HG03280 (cell line): ENCODE results near the gene P4HTM.

Source experiments
- ATAC-seq: cut with Tn5 transposase; IDR thresholded peaks from one replicate; pipeline ENCODE4 v1.9.1; 2021; ENCODE audit warnings: mild to moderate bottlenecking, moderate library complexity; ENCODE audit not compliant: unreplicated experiment

The P4HTM gene

GRCh38 chr3:49022688-49023171 is 32.7 kb downstream of the P4HTM start:
- no peak for ATAC-seq

- no peak for ATAC-seq
Observed at GRCh38 chr3:49023775-49024174, 33.7 kb downstream of the P4HTM start.

DNA sequence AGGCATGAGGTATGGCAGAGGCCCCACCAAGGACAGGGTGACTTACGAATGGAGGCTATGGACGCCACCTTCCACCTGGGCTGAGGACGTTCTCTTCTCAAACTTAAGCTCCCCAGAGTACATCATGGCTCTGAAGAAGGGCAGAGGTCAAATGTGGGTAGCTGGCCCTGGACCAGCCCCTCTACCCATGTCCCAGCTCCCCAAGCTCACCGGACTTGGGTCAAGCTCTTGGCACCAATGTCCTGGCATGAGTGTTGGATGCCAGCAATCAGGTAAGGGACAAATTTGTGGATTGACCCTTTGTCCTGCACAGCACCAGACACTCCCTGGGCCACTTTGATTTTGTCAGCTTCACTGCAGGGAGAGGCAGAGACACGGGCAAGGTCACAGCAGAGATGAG is 34.4 kb downstream of the P4HTM start:
- no peak for ATAC-seq

DNA sequence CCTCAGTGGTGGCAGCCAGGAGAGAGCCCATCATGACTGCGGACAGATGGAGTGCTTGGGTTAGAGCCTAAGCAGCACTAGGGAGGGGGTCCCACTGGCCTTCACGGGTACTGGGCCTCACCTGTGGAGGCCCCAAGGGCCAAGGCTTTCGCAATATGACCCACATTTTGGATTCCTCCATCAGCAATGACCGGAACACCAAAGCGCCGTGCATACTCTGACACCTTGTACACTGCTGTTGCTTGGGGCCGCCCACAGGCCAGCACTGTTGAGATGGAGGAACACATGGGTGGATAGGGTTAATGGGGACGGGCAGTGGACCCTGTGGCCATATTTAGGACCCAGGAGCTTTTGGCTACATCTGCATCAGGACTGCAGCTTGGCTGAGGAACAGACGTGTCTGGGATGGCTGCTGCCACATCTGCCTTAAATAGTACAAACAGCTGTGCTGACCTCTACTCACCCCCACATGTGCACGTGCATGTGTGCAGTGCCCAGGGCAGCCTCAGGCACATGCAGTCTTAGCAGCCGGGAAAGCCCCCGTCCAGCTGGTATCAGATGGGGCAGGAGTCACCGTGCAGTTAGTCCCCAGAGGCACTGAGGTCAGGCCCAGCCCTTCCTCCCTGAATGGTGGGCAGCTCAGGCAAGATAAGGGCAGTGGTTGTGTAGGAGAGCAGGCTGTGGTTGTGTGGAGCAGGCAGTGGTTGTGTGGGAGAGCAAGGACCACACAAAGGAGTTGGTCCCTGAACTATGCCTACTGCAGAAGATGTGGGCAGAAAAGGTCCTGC is 35.2 kb downstream of the P4HTM start:
- no peak for ATAC-seq

DNA sequence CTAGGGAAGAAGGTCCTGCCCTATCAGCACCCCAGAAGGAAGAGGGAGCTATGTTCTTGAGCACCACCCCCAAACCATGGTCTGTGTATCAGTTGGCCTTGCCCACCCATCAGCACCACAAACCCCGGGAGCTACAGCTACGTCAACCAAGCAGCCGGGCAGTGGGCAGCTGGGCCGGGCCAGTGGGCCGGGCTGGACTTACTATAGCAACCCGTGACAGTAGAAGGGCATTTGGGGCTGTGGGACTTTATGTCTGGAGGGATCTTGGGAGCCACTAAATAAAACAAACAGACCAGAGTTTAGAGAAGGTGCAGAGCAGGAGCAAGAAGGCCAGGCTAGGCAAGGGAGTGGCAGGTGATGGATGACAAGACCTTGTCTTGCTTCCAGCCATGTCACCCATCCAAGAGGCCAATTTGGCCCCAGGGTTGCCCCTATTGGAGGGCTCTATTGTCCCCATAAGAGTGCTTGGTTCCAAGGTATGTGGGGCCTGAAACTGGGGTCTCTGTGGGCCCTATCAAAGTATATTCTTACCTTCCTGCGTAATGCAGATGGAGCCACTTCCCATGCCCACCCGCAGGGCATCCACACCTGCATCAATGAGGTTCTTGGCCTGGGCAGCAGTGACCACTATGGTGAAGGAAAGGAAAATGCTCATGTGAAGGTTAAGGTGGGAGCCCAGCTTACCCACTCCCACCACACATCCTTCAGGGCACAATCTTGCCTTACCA is 35.9 kb downstream of the P4HTM start:
- ATAC-seq = no peak

DNA sequence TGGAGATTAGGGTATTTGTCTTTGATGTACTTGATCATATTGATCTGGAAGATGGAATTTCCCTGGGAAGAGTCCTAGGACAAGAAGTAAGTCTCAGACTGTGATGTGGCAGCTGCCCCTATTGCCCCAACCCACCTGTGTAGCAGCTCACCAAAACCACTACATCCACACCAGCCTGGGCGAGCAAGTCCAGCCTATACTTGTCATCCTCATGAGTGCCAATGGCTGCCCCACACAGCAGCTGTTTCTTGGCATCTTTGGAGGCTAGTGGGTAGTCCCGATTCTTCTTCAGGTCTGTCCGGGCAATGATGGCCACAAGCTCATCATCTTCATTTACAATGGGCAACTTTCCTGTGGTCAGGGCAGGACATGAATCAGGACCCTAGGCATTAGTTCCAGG is 36.5 kb downstream of the P4HTM start:
- ATAC-seq = no peak

DNA sequence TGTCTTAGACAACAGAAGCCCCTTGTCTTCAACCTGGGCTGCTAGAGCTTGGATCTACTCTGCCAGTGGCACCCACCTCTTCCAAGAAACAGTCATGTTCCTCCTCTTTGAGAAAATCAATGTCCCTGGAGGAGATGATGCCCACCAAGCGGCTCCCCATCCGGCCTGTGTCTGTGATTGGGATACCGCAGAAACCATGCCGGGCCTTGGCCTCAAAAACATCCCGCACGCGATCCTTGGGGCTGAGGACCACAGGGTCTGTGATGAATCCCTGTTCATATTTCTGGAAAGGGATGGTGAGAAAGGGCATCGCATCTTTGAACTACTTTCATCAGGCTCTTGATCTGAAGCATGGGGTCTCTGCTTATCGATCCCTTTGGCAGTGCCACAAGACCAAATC is 37.6 kb downstream of the P4HTM start:
- ATAC-seq = no peak

GRCh38 chr3:49028298-49028672 is 38.2 kb downstream of the P4HTM start:
- ATAC-seq = no peak

GRCh38 chr3:49028673-49029562 is 38.9 kb downstream of the P4HTM start, which contains the start of gene IMPDH2:
Gene IMPDH2 (minus strand): TSS chr3:49029398. CDS start chr3:49029350, 48 bp downstream.
- peak; percentile 92 for ATAC-seq

DNA sequence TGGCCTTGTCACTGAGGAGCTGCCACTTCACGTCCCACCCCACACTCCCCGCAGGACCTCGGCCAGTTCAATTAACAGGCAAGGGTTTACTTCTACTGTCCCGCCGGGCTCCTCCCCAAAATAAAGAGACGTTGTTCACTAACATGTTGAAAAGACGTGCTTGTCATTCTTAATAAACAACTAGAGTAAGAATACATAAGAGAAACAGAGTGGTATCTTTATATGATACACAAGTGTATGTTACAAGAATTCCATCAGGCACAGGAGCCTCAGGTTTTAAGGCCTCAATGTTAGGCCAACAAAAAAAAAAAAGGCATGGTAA is 39.5 kb downstream of the P4HTM start:
- ATAC-seq = no peak

DNA sequence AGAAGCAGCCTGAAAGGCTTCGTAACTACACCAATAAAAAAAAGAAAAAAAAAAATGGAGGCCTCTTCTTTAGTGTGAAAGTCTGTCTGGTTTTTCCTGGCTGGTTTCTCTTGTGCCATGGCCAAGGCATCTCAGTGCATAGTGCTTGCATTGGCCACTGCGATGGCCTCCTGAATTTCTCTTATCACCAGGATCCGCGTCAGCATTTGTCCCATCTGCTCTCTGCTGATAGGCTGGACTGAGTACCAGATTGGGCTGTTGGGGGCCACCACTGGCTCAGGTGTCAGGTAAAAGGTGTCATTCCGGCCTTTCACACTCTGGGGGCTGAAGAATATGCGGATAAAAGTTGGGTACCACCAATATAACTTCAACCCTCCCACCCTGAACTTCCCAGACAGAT is 40.3 kb downstream of the P4HTM start:
- ATAC-seq = no peak

GRCh38 chr3:49032646-49033304 is 42.7 kb downstream of the P4HTM start:
- no peak for ATAC-seq

DNA sequence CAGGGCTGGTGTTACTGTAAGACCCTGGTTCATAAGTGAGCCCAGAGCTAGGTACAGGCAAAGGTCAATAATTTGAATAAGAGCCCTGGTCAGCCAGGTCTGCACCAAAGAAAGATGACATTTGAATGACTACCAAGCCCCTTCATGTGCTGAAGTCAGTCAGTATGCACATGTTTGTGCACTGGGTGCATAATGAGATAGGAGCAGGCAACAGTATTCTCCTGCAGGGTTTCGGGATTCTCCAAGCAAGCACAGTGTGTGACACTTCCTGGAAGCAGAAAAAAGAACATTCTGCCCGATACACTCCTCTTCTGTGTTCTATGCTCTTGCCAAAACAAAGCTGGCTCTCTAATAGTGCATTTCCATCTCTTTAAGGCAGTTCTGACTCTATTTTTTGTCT is 44.6 kb downstream of the P4HTM start:
- ATAC-seq = no peak

DNA sequence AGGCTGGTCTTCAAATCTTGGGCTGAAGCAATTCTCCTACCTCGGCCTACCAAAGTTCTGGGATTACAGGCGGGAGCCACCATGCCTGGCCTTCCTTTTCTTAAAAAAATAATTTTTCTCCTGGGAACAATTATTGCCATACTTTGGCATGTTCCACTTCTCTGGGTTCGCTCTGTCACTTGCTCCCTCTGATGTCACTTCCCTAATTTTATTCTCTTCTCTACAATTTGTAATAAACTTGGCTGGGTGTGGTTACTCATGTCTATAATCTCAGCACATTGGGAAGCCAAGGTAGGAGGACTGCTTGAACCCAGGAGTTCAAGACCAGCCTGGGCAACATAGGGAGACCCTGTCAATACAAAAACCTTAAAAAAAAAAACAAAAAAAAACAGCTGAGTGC is 45.2 kb downstream of the P4HTM start:
- ATAC-seq = no peak

DNA sequence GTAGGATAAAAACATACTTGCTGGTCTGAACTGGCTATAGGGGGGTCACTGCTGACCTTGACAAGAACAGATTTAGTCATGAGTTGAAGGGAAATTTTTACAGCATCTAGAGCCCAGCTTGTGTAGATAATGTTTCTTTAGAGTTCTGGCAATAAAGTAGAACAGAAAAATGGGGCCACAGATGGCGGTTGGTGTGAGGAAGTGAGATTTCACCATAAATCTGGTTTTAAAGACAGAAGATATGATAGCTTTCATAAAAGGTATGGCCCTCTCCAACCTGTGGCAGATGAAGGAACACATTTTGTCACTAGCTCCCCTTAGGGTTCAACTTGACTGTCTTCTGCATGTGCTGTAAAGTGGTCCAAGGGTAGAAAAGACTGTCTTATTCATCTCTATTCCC is 63.5 kb downstream of the P4HTM start:
- no peak for ATAC-seq

DNA sequence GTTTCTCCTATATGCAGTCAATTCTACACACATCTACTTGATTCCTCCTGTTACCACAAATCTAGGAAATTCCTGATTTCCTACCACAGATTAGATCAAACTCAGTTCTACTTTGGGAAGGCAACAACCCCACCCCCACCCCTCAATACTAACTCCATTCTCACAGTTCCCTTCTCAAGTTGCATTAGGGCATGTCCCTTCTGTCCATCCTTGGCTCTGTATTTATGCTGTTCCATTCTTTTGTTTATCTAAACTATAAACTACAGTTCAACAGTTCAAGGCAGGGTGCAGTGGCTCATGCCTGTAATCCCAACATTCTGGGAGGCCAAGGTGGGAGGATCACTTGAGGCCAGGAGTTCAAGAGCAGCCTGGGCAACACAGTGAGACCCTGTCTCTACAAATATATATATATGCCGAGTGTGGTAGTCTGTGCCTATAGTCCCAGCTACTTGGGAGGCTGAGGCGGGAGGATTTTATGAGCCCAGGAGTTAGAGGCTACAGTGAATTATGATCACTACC is 64.4 kb downstream of the P4HTM start:
- no peak for ATAC-seq
